Transverse colon (tissue), 4 donors: ENCODE measurements around the gene FILIP1L. TPM values are rescaled to one million over a fixed set of nuclear protein-coding genes. Genes with fewer than 3 reads are reported as not detected.

Experiments used
- DNase-seq: peaks from one replicate; pipeline ENCODE4 v3.0.0-alpha.2; 2019
- H3K27ac ChIP-seq, 4 donors: fragments of 200-600 bp; sonication (generic); 2 replicates each; pipeline ENCODE4 v1.5.1; 2016 to 2018; ENCODE audit warnings: inconsistent platforms in 4 of 4
- H3K27me3 ChIP-seq: fragments of 200-600 bp; sonication (generic); 2 replicates; pipeline ENCODE4 v1.5.1; 2017; ENCODE audit warnings: inconsistent platforms
- H3K36me3 ChIP-seq, 4 donors: fragments of 200-600 bp; sonication (generic); 2 replicates each; pipeline ENCODE4 v1.5.1; 2017 to 2019; ENCODE audit warnings: inconsistent platforms in 4 of 4
- H3K4me1 ChIP-seq, 4 donors: fragments of 200-600 bp; sonication (generic); 2 replicates each; pipeline ENCODE4 v1.5.1; 2017 to 2020; ENCODE audit warnings: inconsistent platforms in 4 of 4
- H3K4me3 ChIP-seq, 4 donors: fragments of 200-600 bp; sonication (generic); 1 replicate in 1 of 4; 2 replicates in 3 of 4; pipeline versions ENCODE4 v1.5.1 to v1.6.1; 2017 to 2019; ENCODE audit warnings: inconsistent platforms in 4 of 4
- H3K9me3 ChIP-seq, 2 donors: fragments of 200-600 bp; sonication (generic); 2 replicates each; pipeline ENCODE4 v1.5.1; 2017 to 2019; ENCODE audit warnings: inconsistent platforms in 2 of 2
- CTCF ChIP-seq, 5 experiments: fragments of 200-600 bp in 3 of 5; fragments of 450-650 bp in 2 of 5; sonication (generic) in 3 of 5; IDR thresholded peaks; 1 replicate in 2 of 5; 2 replicates in 3 of 5; pipeline ENCODE4 v1.5.1; 2016 to 2017; ENCODE audit warnings: antibody characterized with exemption in 5 of 5, inconsistent platforms in 3 of 5, mild to moderate bottlenecking in 2 of 5, moderate library complexity in 1 of 5
- EP300 ChIP-seq: sonication (generic); formaldehyde crosslinking; IDR thresholded peaks from one replicate; pipeline ENCODE4 v1.6.1; 2017; ENCODE audit warnings: antibody characterized with exemption, low read depth
- POLR2A ChIP-seq: fragments of 450-650 bp; IDR thresholded peaks from one replicate; pipeline ENCODE4 v1.6.1; 2016; ENCODE audit warnings: antibody characterized with exemption, mild to moderate bottlenecking, moderate library complexity
- POLR2AphosphoS5 ChIP-seq, 3 donors: sonication (generic); formaldehyde crosslinking; IDR thresholded peaks; one replicate each; pipeline ENCODE4 v1.6.1; 2016; ENCODE audit warnings: antibody characterized with exemption in 3 of 3
- WGBS, 2 donors: methylation state at CpG; one replicate each; pipeline ENCODE4 v1.1.5; 2018; ENCODE audit warnings: low coverage in 1 of 2; 5-methylcytosine and 5-hydroxymethylcytosine counted together
- in situ Hi-C, 4 donors: fragments of 200-750 bp; cut with MboI; loops; one replicate each; pipeline versions ENCODE4 v1.15.0 to v1.15.1; 2017; ENCODE audit warnings: low sequenced_read_pairs in 3 of 4, low pct_ligation_motif_present in 1 of 4, low pct_unique_long_range_greater_than_20kb in 1 of 4
- intact Hi-C: fragments of 100-400 bp; cut with DNase I; formaldehyde crosslinking; loops from one replicate; pipeline ENCODE4 v1.15.1; 2023; ENCODE audit warnings: low total_unique reads
- total RNA-seq, 4 donors: library from RNA; depleted of rRNA; stranded (reverse); fragments of >200 nt; gene quantifications; one replicate each; pipeline ENCODE4 v1.1.0, GENCODE V29; 2016

The FILIP1L gene
- total RNA-seq, 4 donors from 2014 or later, result 12.3 to 38.2 (median 26.9) TPM

DNA sequence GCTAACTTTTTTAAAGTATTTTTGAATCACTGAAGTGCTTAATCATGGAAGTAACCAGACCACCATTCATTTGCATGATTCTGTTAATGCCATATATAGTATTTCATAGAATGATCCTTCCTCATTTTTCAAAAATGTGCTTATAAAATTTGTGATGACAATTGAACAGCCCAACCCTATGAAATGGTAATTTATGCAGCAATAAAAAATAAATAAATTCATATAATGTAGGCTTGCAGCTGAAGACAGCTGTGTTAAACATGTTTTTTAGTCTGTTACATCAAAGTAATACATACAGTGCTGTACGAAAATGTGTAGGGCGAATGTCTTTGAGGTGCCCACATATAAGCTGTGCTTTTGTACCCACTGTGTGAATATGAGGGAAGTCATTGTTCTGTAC, 131.7 kb downstream of the FILIP1L start:
- no peak for DNase-seq
- Histone ChIP-seq H3K4me1 (no peaks in the 10 kb centered on the region), H3K36me3 (no peaks in the 10 kb centered on the region), H3K9me3 (no peaks in the 10 kb centered on the region), H3K27me3 (no peaks in the 10 kb centered on the region), H3K27ac (no peak overlapping the region), H3K4me3 (no peak overlapping the region)
- TF ChIP-seq EP300 (no peak), POLR2A (no peak), CTCF (IDR thresholded peaks at IDR 0.05) (no peak), POLR2AphosphoS5 (IDR thresholded peaks at IDR 0.05) (no peak)
- WGBS, 2 donors, result 94 to 96% methylated on average over 2 of the region's 2 CpGs
- intact Hi-C loops (no loop called here), in situ Hi-C loops (no loop called here)

GRCh38 chr3:99981138-99981537, 133.2 kb downstream of the FILIP1L start:
- intact Hi-C loops (no loop called here), in situ Hi-C loops (no loop called here)
- Histone ChIP-seq H3K4me3 (no peak overlapping the region), H3K9me3 (no peaks in the 10 kb centered on the region), H3K27ac (no peak overlapping the region), H3K4me1 (no peaks in the 10 kb centered on the region), H3K36me3 (no peaks in the 10 kb centered on the region), H3K27me3 (no peaks in the 10 kb centered on the region)
- TF ChIP-seq CTCF (IDR thresholded peaks at IDR 0.05) (no peak), EP300 (no peak), POLR2A (no peak), POLR2AphosphoS5 (IDR thresholded peaks at IDR 0.05) (no peak)
- no peak for DNase-seq
- 100% methylated on average over 1 of the region's 1 CpG for WGBS, 2 donors

DNA sequence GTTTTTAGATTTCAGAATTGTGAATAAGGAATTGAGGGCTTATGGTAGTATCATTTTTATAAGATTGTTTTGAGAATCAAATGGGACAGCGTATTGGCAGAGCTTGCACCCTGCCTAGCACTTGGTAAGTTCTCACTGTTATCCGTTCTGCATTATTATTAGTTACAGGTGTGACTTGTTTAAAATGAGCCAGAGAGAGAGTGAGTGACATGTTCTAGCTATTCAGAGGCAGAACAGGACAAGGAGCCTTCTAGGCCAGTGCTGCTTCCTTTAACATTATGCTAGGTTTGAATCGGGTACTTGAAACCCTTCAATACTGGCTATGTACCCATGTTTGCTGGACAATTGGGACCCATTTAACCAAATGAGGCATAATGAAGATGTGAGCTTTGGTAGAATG, 133.7 kb downstream of the FILIP1L start:
- 93 to 95% methylated on average over 3 of the region's 3 CpGs for WGBS, 2 donors
- in situ Hi-C loops (no loop called here), intact Hi-C loops (no loop called here)

GRCh38 chr3:99978221-99978620, 136.1 kb downstream of the FILIP1L start:
- in situ Hi-C loops (no loop called here), intact Hi-C loops (no loop called here)
- no peaks in the 10 kb centered on the region for H3K36me3 ChIP-seq
- WGBS, 2 donors, result 94 to 100% methylated on average over 1 of the region's 1 CpG
- no peaks in the 10 kb centered on the region for H3K9me3 ChIP-seq
- no peaks in the 10 kb centered on the region for H3K27me3 ChIP-seq
- no peak for DNase-seq
- TF ChIP-seq POLR2A, result no peak
- no peak for TF ChIP-seq EP300
- TF ChIP-seq POLR2AphosphoS5 (IDR thresholded peaks at IDR 0.05), result no peak
- no peak for TF ChIP-seq CTCF (IDR thresholded peaks at IDR 0.05)
- no peak overlapping the region for H3K27ac ChIP-seq
- H3K4me1 ChIP-seq, result no peaks in the 10 kb centered on the region
- H3K4me3 ChIP-seq, result no peak overlapping the region

More for the DNA sequence above, 133.7 kb downstream of the FILIP1L start:
- H3K36me3 ChIP-seq, result no peaks in the 10 kb centered on the region
- no peak overlapping the region for H3K27ac ChIP-seq
- no peaks in the 10 kb centered on the region for H3K27me3 ChIP-seq
- no peak for TF ChIP-seq POLR2AphosphoS5 (IDR thresholded peaks at IDR 0.05)
- TF ChIP-seq POLR2A, result no peak
- TF ChIP-seq EP300, result no peak
- no peak for TF ChIP-seq CTCF (IDR thresholded peaks at IDR 0.05)
- no peak for DNase-seq
- no peaks in the 10 kb centered on the region for H3K9me3 ChIP-seq
- no peak overlapping the region for H3K4me3 ChIP-seq
- H3K4me1 ChIP-seq, result no peaks in the 10 kb centered on the region
